Heart left ventricle (tissue), 16 donors: ENCODE results near the gene TMEM74B. TPM values are rescaled to one million over a fixed set of nuclear protein-coding genes. Genes with fewer than 3 reads are reported as not detected.
A peak's percentile ranks its signal among the peaks of the same experiment; 100 is the strongest.

Source experiments
- ATAC-seq, 4 donors: fragments of 200-7000 bp; cut with Tn5 transposase; one replicate each; pipeline ENCODE4 v1.9.1; 2020 to 2022; ENCODE audit warnings: moderate library complexity in 4 of 4, mild to moderate bottlenecking in 3 of 4, moderate number of reproducible peaks in 1 of 4
- DNase-seq, 5 donors: peaks; one replicate each; pipeline ENCODE4 v3.0.0-alpha.2; 2020
- H3K27ac ChIP-seq, 12 donors: fragments of 200-600 bp; sonication (generic) in 4 of 12; one replicate each; pipeline versions ENCODE4 v1.5.0 to v1.8.0; 2016 to 2022; ENCODE audit warnings: mild to moderate bottlenecking in 2 of 12
- H3K27me3 ChIP-seq, 9 donors: fragments of 200-600 bp; sonication (generic) in 2 of 9; one replicate each; pipeline versions ENCODE4 v1.5.1 to v1.8.0; 2016 to 2022; ENCODE audit warnings: mild to moderate bottlenecking in 3 of 9
- H3K36me3 ChIP-seq, 9 donors: fragments of 200-600 bp; sonication (generic) in 2 of 9; one replicate each; pipeline versions ENCODE4 v1.5.0 to v1.8.0; 2018 to 2022; ENCODE audit warnings: mild to moderate bottlenecking in 2 of 9
- H3K4me1 ChIP-seq, 12 donors: fragments of 200-600 bp; sonication (generic) in 4 of 12; one replicate each; pipeline versions ENCODE4 v1.5.0 to v1.8.0; 2016 to 2022; ENCODE audit warnings: mild to moderate bottlenecking in 3 of 12
- H3K4me3 ChIP-seq, 12 donors: fragments of 200-600 bp; sonication (generic) in 4 of 12; one replicate each; pipeline versions ENCODE4 v1.5.0 to v1.8.0; 2017 to 2022; ENCODE audit warnings: mild to moderate bottlenecking in 9 of 12, moderate library complexity in 4 of 12
- H3K9me3 ChIP-seq, 12 donors: fragments of 200-600 bp; sonication (generic) in 4 of 12; one replicate each; pipeline versions ENCODE4 v1.5.0 to v1.8.0; 2016 to 2022; ENCODE audit warnings: mild to moderate bottlenecking in 1 of 12
- CTCF ChIP-seq, 12 donors: fragments of 200-600 bp; sonication (generic) in 4 of 12; IDR thresholded peaks; one replicate each; pipeline versions ENCODE4 v1.5.0 to v1.8.0; 2018 to 2022; ENCODE audit warnings: antibody characterized with exemption in 12 of 12, mild to moderate bottlenecking in 5 of 12
- POLR2A ChIP-seq, 2 donors: fragments of 450-650 bp; IDR thresholded peaks; one replicate each; pipeline ENCODE4 v1.6.1; 2017; ENCODE audit warnings: antibody characterized with exemption in 2 of 2, mild to moderate bottlenecking in 2 of 2, moderate library complexity in 2 of 2
- WGBS, 4 donors: extraction: QIAGEN DNeasy Blood & Tissue Kit in 2 of 4; methylation state at CpG; one replicate each; pipeline versions ENCODE4 v1.1.5 to v1.1.7; 2013 to 2018; 5-methylcytosine and 5-hydroxymethylcytosine counted together
- intact Hi-C, 10 donors: fragments of 100-400 bp; cut with DNase I; formaldehyde crosslinking; loops; one replicate each; pipeline versions ENCODE4 v1.11.1 to v1.14.2; 2022
- polyA plus RNA-seq, 2 donors: library from polyadenylated mRNA; stranded (reverse); fragments of 200-250 nt; gene quantifications; one replicate each; pipeline ENCODE4 v1.2.3, GENCODE V29; 2013
- total RNA-seq, 9 donors: library from RNA; depleted of rRNA in 2 of 9; stranded (reverse); fragments of >200 nt in 2 of 9; fragmentation: NEBNext Ultra II Directional in 3 of 9; extraction: Animal tissue kit (Norgen Biotek cat#: 25700) in 3 of 9; gene quantifications; one replicate each; pipeline versions ENCODE4 v1.1.0 to v1.2.4, GENCODE V29; 2016 to 2023
- donor health status: ischemic (EF 13 %, LVEDD 7.1; RV severe dilation, severe dysfunction).
- donor health status: healthy with polysubstance abuse.
- donor health status: DM: no; HTN: yes; CAD: no.
- donor health status: DM: no; HTN: no; CAD: no.
- donor health status: ischemic (EF 25% LVEDD 6.9; RV normal size, moderate dysfunction).
- donor health status: ischemic (EF 25% LVEDD 5.7; RV mildly dilated, moderate dysfunction).
- donor health status: healthy.
- donor health status: DM: yes; HTN: yes; CAD: no.
- donor health status: ischemic (EF 35%, LVEDD 5.7; RV mildly dilated, moderate dysfunction).
- donor health status: nonischemic (EF 11% LVEDD 7.7; RV severe dilation, severe dysfunction).
- donor health status: DM: yes; HTN: yes; CAD: no.
- donor health status: PGD.
- donor health status: ischemic (EF 29% LVEDD 5.4; RV normal size, mild dysfunction).
- donor health status: nonischemic (EF 23%, LVEDD 6.1; RV moderate dilation, normal function).

Gene TMEM74B
- total and polyA plus RNA-seq, 11 donors: 0.55 to 6.6 (median 1.9) TPM

GRCh38 chr20:1188347-1188746, 3.6 kb upstream of the TMEM74B start:
- intact Hi-C loops: loop anchor here in 3 of 10 donors (10.0 kb wide), 2 partner anchors 224 to 374 kb away; no protein-coding TSS in a partner anchor
- no peaks in the 10 kb centered on the region for H3K9me3 ChIP-seq
- peaks cover 0 to 37% (median 9%) of the 10 kb centered on the region in 9 donors for H3K27me3 ChIP-seq
- no peak for DNase-seq
- no peaks in the 10 kb centered on the region for H3K36me3 ChIP-seq
- no peak for TF ChIP-seq POLR2A (IDR thresholded peaks at IDR 0.05)
- no peak for TF ChIP-seq CTCF (IDR thresholded peaks at IDR 0.05)
- 91 to 100% (median 97%) methylated on average over 1 of the region's 1 CpG for WGBS, 4 donors
- H3K4me1 ChIP-seq: peaks cover 0 to 35% (median 8%) of the 10 kb centered on the region in 12 donors
- no peak for ATAC-seq
- no peak overlapping the region for H3K4me3 ChIP-seq
- H3K27ac ChIP-seq: no peak overlapping the region

GRCh38 chr20:1187605-1188171, 2.9 kb upstream of the TMEM74B start:
- intact Hi-C loops: loop anchor here in 3 of 10 donors (10.0 kb wide), 2 partner anchors 223 to 373 kb away; no protein-coding TSS in a partner anchor

GRCh38 chr20:1186367-1186991, 1.7 kb upstream of the TMEM74B start:
- Histone ChIP-seq H3K9me3 (no peaks in the 10 kb centered on the region), H3K4me3 (no peak overlapping the region), H3K4me1 (peaks cover 0 to 35% (median 8%) of the 10 kb centered on the region in 12 donors), H3K27me3 (peaks cover 0 to 38% (median 9%) of the 10 kb centered on the region in 9 donors), H3K36me3 (no peaks in the 10 kb centered on the region), H3K27ac (peak overlapping the region in 6 of 12 donors; percentile 13 to 54 (median 36))
- TF ChIP-seq CTCF (IDR thresholded peaks at IDR 0.05) (no peak), POLR2A (IDR thresholded peaks at IDR 0.05) (no peak)
- DNase-seq: no peak
- 78 to 83% (median 81%) methylated on average over 12 to 13 of the region's 13 CpGs for WGBS, 4 donors
- intact Hi-C loops: loop anchor here in 3 of 10 donors (10.0 kb wide), 2 partner anchors 222 to 372 kb away; no protein-coding TSS in a partner anchor
- ATAC-seq: no peak

More at GRCh38 chr20:1187605-1188171, 2.9 kb upstream of the TMEM74B start:
- H3K4me3 ChIP-seq: no peak overlapping the region
- TF ChIP-seq POLR2A (IDR thresholded peaks at IDR 0.05) (no peak), CTCF (IDR thresholded peaks at IDR 0.05) (no peak)
- H3K9me3 ChIP-seq: no peaks in the 10 kb centered on the region
- H3K4me1 ChIP-seq: peaks cover 0 to 35% (median 8%) of the 10 kb centered on the region in 12 donors
- no peaks in the 10 kb centered on the region for H3K36me3 ChIP-seq
- H3K27me3 ChIP-seq: peaks cover 0 to 38% (median 9%) of the 10 kb centered on the region in 9 donors
- DNase-seq (no peak), ATAC-seq (peak in 2 of 4 donors; percentile 6 to 8)
- WGBS, 4 donors: 65 to 71% (median 67%) methylated on average over 4 of the region's 4 CpGs
- H3K27ac ChIP-seq: peak overlapping the region in 4 of 12 donors; percentile 2 to 47 (median 24)

- peak in 4 of 5 donors; percentile 38 to 55 (median 43) for DNase-seq
- intact Hi-C loops: loop anchor here in 3 of 10 donors (10.0 kb wide), 2 partner anchors 221 to 371 kb away; no protein-coding TSS in a partner anchor
Observed at GRCh38 chr20:1185790-1186334, 1.1 kb upstream of the TMEM74B start.

More at GRCh38 chr20:1185790-1186334, 1.1 kb upstream of the TMEM74B start:
- TF ChIP-seq POLR2A (IDR thresholded peaks at IDR 0.05) (no peak), CTCF (IDR thresholded peaks at IDR 0.05) (peak; percentile 32 to 64 (median 46))
- peak in 3 of 4 donors; percentile 54 to 72 (median 61) for ATAC-seq
- peaks cover 0 to 35% (median 8%) of the 10 kb centered on the region in 12 donors for H3K4me1 ChIP-seq
- peaks cover 0 to 38% (median 9%) of the 10 kb centered on the region in 9 donors for H3K27me3 ChIP-seq
- WGBS, 4 donors: 9 to 14% (median 12%) methylated on average over 13 to 20 of the region's 20 CpGs
- H3K36me3 ChIP-seq: peaks cover 0 to 1% (median 0%) of the 10 kb centered on the region in 9 donors
- H3K27ac ChIP-seq: peak overlapping the region in 5 of 12 donors; percentile 46 to 66 (median 47)
- peak overlapping the region; percentile 42 to 69 (median 58) for H3K4me3 ChIP-seq
- H3K9me3 ChIP-seq: no peaks in the 10 kb centered on the region
